ENCODE measurements around the gene CNTRL.

- TF ChIP-seq CTCF (IDR thresholded peaks at IDR 0.05; ENCODE audit: low read depth, low read length, poor library complexity, severe bottlenecking) (no peak), EZH2phosphoT487 (IDR thresholded peaks at IDR 0.05; ENCODE audit: borderline replicate concordance, low read length) (no peak)
These were observed 15.2 kb upstream of the CNTRL start for GRCh38 chr9:121059513-121059912.
